HG02798 (cell line): ENCODE measurements around the gene DCAF15.
"Not testable (repeated sequence)": the region's sequence is repeated elsewhere in the genome, so short reads cannot be mapped to it uniquely, and the experiment has no call there.

ENCODE experiments used
- ATAC-seq: cut with Tn5 transposase; IDR thresholded peaks from one replicate; pipeline ENCODE4 v1.9.1; 2021; ENCODE audit warnings: mild to moderate bottlenecking; ENCODE audit not compliant: unreplicated experiment, poor library complexity

The DCAF15 gene

DNA sequence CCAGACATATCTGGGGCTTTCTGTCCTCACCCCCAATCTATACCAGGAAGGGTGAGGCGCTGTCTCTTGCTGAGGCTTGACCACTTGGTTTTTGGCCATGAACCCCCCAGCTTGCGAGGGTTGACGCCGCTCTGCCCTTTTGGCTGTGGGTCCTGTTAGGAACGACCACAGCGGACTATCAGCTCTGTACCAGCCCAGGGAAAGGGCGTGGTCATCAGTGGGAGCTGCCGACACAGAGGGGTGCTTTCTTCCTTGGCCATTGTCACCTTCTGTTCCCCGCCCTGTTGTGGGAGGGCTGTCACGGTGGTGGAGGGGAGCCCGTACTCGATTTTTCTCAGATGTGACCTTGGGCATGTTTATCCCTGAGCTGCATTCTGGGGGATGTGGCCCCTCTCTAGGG, 5.7 kb downstream of the DCAF15 start:
- no peak for ATAC-seq

- no peak for ATAC-seq
Measured at GRCh38 chr19:13959141-13959961, 7.0 kb downstream of the DCAF15 start.

DNA sequence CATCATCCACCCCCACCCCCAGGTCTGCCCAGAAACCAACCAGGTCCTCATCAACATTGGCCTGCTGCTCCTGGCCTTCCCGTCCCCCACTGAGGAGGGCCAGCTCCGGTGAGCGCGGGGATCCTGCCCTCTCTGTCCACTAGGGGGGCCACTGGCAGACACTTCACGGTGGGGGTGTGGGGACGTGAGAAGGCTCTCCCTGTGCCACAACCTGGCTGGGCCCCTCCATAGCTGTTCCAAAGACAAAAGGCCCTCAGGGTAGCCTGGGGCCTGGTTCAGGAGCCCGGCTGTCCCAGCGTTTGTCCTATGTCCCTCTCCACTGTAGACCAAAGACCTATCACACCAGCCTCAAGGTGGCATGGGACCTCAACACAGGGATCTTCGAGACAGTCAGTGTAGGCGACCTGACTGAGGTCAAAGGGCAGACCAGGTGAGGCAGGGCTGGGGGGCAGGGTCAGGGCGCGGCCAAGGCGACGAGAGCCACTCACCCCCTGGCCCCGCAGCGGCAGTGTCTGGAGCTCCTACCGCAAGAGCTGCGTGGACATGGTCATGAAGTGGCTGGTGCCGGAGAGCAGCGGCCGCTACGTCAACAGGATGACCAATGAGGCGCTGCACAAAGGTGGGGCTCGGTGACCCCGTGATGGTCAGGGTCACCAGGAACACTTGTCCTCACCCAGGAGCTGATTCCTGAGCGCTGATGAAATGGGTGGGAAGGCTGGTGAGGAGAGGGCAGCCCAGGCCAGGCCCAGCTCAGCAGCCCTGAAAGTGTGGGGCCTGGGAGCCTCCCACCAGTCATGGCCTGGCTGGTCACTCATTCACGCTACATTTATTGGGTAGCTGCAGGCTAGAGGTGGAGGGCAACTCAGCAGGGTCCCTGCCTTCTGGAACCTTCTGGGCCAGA, 7.9 kb downstream of the DCAF15 start:
- ATAC-seq = no peak

- no peak for ATAC-seq
Measured at GRCh38 chr19:13960863-13961784, 8.8 kb downstream of the DCAF15 start.

GRCh38 chr19:13961826-13962698, 9.8 kb downstream of the DCAF15 start:
- ATAC-seq = no peak

DNA sequence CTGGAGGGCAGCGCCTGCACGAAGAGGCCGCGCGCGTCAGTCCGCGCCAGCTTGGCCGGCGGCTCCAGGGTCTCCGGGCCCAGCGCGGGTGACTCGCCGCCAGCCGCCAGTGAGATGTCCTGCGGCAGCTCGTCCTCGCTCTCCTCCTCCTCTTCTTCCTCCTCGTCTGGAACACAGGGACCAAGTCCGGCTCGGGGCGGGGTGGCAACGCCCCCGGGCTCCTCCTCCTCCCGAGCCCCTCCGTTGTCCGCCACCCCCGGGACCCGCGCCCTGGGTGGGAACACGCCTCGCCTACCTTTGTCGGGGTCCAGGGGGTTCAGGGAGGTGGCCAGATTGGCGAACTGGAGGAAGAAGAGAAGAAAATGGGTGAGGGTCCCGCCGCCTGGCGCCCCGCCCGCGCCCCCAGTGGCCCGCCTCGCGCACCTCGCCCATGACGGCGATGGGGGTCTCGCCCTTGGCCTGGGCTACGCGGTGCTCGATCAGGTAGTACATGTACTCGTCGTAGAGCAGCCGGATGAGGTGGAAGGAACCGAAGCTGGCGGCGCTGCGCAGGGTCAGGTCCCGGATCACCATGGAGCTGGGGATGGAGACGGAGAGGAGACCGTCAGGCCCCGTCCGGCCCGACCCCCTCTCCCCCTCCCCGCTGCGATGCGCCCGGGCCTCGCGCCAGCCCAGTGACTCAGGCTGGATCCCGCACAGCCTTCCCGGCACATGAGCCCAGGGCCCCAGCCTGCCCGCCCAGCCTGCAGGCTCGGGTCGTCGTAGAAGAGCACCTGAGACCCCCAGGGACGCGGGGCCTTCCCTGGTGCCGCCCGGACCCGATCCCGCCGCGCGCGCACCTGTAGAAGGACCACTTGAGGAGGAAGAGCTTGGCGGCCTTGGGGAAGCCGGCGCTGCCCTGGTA, 10.6 kb downstream of the DCAF15 start:
- ATAC-seq = no peak

GRCh38 chr19:13963603-13964105, 11.3 kb downstream of the DCAF15 start:
- no peak for ATAC-seq

DNA sequence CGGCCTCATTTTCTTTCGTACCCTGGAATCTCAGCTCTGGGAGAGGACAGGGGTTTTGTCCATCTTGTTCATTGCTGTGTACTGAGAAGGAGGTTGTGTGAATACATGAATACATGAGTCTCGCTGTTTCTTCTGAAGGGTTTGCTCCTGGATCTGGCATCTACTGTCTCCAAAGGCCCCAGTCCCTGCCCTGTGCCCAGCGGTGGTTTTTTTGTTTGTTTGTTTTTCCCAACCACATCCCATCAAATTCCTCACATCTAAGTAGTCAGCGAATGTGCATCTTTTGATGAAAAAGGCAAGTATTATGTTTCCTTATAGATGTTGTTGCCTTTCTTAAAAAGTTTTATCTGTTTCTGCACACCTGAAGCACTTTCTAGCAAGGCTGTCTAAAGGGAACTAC, 12.5 kb downstream of the DCAF15 start:
- no peak for ATAC-seq

GRCh38 chr19:13965377-13965896, 13.1 kb downstream of the DCAF15 start:
- ATAC-seq = no peak

GRCh38 chr19:13965926-13966683, 13.8 kb downstream of the DCAF15 start:
- no peak for ATAC-seq

GRCh38 chr19:13966684-13967128, 14.4 kb downstream of the DCAF15 start:
- no peak for ATAC-seq

DNA sequence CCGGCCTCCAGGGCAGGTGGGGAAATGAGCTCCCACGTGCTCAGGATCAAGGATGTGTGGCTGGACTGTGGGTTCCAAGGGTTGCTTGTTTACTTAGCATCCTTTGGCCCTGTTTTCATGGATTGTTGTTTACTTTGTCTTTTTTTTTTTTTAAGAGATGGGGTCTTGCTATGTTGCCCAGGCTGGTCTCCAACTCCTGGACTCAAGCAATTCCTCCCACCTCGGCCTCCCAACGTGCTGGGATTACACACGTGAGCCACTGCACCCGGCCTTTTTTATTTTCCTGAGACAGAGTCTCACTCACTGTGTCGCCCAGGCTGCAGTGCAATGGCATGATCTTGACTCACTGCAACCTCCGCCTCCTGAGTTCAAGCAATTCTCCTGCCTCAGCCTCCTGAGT, 14.9 kb downstream of the DCAF15 start:
- not testable (repeated sequence) for ATAC-seq

DNA sequence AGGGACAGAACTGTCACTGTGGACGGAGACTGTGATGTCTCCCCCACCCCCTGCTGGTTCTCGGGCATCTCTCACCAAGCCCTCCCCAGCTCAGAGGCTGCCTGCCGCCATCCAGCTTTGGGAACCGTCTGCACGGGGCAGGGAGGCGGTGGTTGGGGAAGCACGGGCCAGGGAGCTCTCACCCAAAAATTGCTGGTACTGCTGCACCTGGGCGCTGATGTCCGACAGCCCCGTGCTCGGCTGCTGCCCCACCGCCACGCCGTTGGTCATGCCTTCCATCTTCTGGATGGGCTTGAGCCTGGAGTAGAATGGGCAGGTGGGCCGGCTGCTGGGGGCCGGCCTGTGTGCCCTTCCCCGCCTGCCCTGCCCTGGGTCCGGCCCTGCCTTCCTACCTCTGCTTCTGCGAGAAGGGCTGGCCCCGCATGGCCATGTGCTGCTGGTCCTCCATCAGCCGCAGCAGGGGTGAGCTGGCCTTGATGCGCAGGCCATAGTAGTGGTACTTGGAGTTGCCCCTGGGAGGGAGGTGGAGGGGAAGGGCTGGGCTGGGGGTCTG, 16.1 kb downstream of the DCAF15 start:
- no peak for ATAC-seq

GRCh38 chr19:13968999-13969398, 16.7 kb downstream of the DCAF15 start:
- ATAC-seq = no peak

DNA sequence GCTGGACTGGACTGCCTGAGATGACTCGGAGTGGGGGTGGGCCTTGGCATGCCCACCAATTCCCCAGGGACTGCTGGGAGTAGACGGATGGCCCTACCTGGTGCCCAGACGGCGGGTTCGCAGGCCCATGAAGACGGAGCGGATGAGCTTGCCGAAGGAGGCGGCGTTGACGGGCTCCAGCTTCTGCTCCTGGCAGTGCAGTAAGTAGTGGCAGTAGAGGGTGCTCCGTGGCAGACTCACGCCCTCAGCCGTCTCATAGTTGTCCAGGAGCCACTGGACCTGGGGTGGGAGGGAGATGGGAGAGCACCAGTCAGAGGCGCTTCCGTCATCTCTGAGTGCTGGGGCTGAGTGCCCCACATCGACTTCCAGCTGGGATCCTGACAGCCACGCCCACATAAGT, 17.6 kb downstream of the DCAF15 start:
- ATAC-seq = no peak

GRCh38 chr19:13971868-13972267, 19.6 kb downstream of the DCAF15 start:
- not testable (repeated sequence) for ATAC-seq
